Measurements from ENCODE around the gene AMOTL2.

GRCh38 chr3:134318166-134318565, 56.1 kb downstream of the AMOTL2 start:
- TF ChIP-seq CTCF (IDR thresholded peaks at IDR 0.05): no peak
- no peak for TF ChIP-seq POLR2A (IDR thresholded peaks at IDR 0.05)
- no peak for TF ChIP-seq POLR2AphosphoS5 (IDR thresholded peaks at IDR 0.05)
